Femur (tissue), 1 donor: ENCODE results near the gene PLA2G6.
"Not testable (repeated sequence)": the region's sequence is repeated elsewhere in the genome, so short reads cannot be mapped to it uniquely, and the experiment has no call there.

Experiments used
- DNase-seq: peaks from one replicate; pipeline ENCODE4 v3.0.0-alpha.2; 2017

Gene PLA2G6

GRCh38 chr22:38187413-38188212, 6.0 kb upstream of the PLA2G6 start:
- DNase-seq: no peak

GRCh38 chr22:38186429-38186828, 4.8 kb upstream of the PLA2G6 start:
- no peak for DNase-seq

GRCh38 chr22:38184788-38185187, 3.2 kb upstream of the PLA2G6 start:
- no peak for DNase-seq

GRCh38 chr22:38180841-38181452, 683 bp downstream of the PLA2G6 start:
- DNase-seq: no peak

- DNase-seq: not testable (repeated sequence)
Measured at GRCh38 chr22:38178605-38178937, 3.1 kb downstream of the PLA2G6 start.

GRCh38 chr22:38177926-38178604, 3.6 kb downstream of the PLA2G6 start:
- DNase-seq: no peak

GRCh38 chr22:38177571-38177925, 4.1 kb downstream of the PLA2G6 start:
- not testable (repeated sequence) for DNase-seq

- no peak for DNase-seq
Measured at GRCh38 chr22:38177044-38177443, 4.6 kb downstream of the PLA2G6 start.

- peak; percentile 87 for DNase-seq
Measured at GRCh38 chr22:38176170-38176741, 5.4 kb downstream of the PLA2G6 start.

GRCh38 chr22:38175206-38176118, 6.2 kb downstream of the PLA2G6 start:
- DNase-seq: no peak

GRCh38 chr22:38174626-38175025, 7.0 kb downstream of the PLA2G6 start:
- no peak for DNase-seq

GRCh38 chr22:38173641-38173906, 8.1 kb downstream of the PLA2G6 start:
- no peak for DNase-seq

GRCh38 chr22:38172832-38173640, 8.6 kb downstream of the PLA2G6 start:
- DNase-seq: peak; percentile 70

GRCh38 chr22:38171927-38172831, 9.5 kb downstream of the PLA2G6 start:
- DNase-seq: no peak

GRCh38 chr22:38170469-38170868, 11.2 kb downstream of the PLA2G6 start:
- no peak for DNase-seq

GRCh38 chr22:38169116-38169515, 12.5 kb downstream of the PLA2G6 start:
- DNase-seq: no peak

- no peak for DNase-seq
Measured at GRCh38 chr22:38167988-38168407, 13.6 kb downstream of the PLA2G6 start.

GRCh38 chr22:38165922-38166593, 15.6 kb downstream of the PLA2G6 start:
- DNase-seq: no peak

- no peak for DNase-seq
Measured at GRCh38 chr22:38164551-38164918, 17.1 kb downstream of the PLA2G6 start.

- no peak for DNase-seq
Measured at GRCh38 chr22:38163844-38164550, 17.6 kb downstream of the PLA2G6 start.
